Loucy (cell line): ENCODE results near the gene NFASC.

Experiments used
- CTCF ChIP-seq: fragments of 200-600 bp; sonication (generic); conservative IDR thresholded peaks from 2 replicates; pipeline ENCODE4 v1.5.1; 2014; ENCODE audit warnings: mild to moderate bottlenecking, antibody characterized with exemption, low read length
- EZH2phosphoT487 ChIP-seq: fragments of 200-600 bp; IDR thresholded peaks from 2 replicates; pipeline ENCODE4 v1.6.1; 2018; ENCODE audit warnings: antibody characterized with exemption, mild to moderate bottlenecking, moderate library complexity, borderline replicate concordance

GRCh38 chr1:204992201-204992997, 121.7 kb downstream of the NFASC start:
- TF ChIP-seq CTCF (no peak), EZH2phosphoT487 (no peak)
